Tibial nerve (tissue), 4 donors: ENCODE data around the gene WDR49. TPM values are rescaled to one million over a fixed set of nuclear protein-coding genes. Genes with fewer than 3 reads are reported as not detected.

Source experiments
- DNase-seq, 2 donors: peaks; one replicate each; pipeline ENCODE4 v3.0.0-alpha.2; 2019; ENCODE audit warnings: low spot score in 2 of 2
- H3K27ac ChIP-seq, 4 donors: fragments of 200-600 bp; sonication (generic) in 3 of 4; one replicate each; pipeline ENCODE4 v1.5.1; 2017 to 2019; ENCODE audit warnings: mild to moderate bottlenecking in 1 of 4
- H3K27me3 ChIP-seq, 2 donors: fragments of 200-600 bp; sonication (generic) in 1 of 2; one replicate each; pipeline versions ENCODE4 v1.5.1 to v1.6.0; 2017 to 2019
- H3K36me3 ChIP-seq, 3 donors: fragments of 200-600 bp; sonication (generic); one replicate each; pipeline ENCODE4 v1.5.1; 2018 to 2019
- H3K4me1 ChIP-seq, 4 donors: fragments of 200-600 bp; sonication (generic) in 3 of 4; one replicate each; pipeline ENCODE4 v1.5.1; 2017 to 2019
- H3K4me3 ChIP-seq, 4 donors: fragments of 200-600 bp; sonication (generic) in 3 of 4; one replicate each; pipeline ENCODE4 v1.5.1; 2017 to 2019; ENCODE audit warnings: mild to moderate bottlenecking in 1 of 4, moderate library complexity in 1 of 4
- H3K9me3 ChIP-seq, 4 donors: fragments of 200-600 bp; sonication (generic) in 3 of 4; one replicate each; pipeline ENCODE4 v1.5.1; 2017 to 2019
- EP300 ChIP-seq, 2 donors: sonication (generic); formaldehyde crosslinking; IDR thresholded peaks; one replicate each; pipeline ENCODE4 v1.6.1; 2017; ENCODE audit warnings: antibody characterized with exemption in 2 of 2, mild to moderate bottlenecking in 1 of 2
- POLR2A ChIP-seq, 2 donors: fragments of 450-650 bp; IDR thresholded peaks; one replicate each; pipeline ENCODE4 v1.6.1; 2017; ENCODE audit warnings: antibody characterized with exemption in 2 of 2, mild to moderate bottlenecking in 2 of 2, moderate library complexity in 2 of 2
- WGBS, 2 donors: methylation state at CpG; one replicate each; pipeline ENCODE4 v1.1.5; 2018; 5-methylcytosine and 5-hydroxymethylcytosine counted together
- total RNA-seq, 4 donors: library from RNA; depleted of rRNA; stranded (reverse); fragments of >200 nt; gene quantifications; one replicate each; pipeline ENCODE4 v1.1.0, GENCODE V29; 2016
- TF ChIP-seq, protein P1 (sequence below), 5 experiments: fragments of 200-600 bp in 3 of 5; fragments of 450-650 bp in 2 of 5; sonication (generic) in 3 of 5; IDR thresholded peaks; one replicate each; pipeline ENCODE4 v1.5.1; 2016 to 2019; ENCODE audit warnings: antibody characterized with exemption in 5 of 5, mild to moderate bottlenecking in 3 of 5, moderate library complexity in 2 of 5

Gene WDR49
- total RNA-seq, 4 donors from 2014 or later, result 0.44 to 2.9 (median 1.3) TPM; not detected in 1

DNA sequence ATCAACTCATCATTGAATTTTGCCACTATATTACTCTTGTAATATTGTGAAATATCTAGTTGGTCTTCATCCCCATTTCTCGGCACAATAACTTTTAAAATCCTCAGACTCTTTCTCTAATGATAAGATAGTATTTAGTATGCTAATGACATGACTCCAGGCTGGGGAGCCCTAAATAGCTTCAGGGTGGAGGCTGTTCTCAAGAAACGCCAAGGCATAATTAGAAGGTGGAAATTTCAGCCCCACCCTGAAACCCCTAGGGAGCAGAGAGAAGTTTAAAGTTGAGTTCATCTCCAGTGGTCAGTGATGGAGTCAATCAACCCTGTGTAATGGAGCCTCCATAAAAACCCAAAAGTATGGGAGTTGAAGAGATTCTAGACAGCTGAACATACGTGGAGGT is 98.8 kb downstream of the WDR49 start:
- TF ChIP-seq POLR2A (IDR thresholded peaks at IDR 0.05), result no peak
- no peak for TF ChIP-seq EP300 (IDR thresholded peaks at IDR 0.05)
- TF ChIP-seq, protein P1, sequence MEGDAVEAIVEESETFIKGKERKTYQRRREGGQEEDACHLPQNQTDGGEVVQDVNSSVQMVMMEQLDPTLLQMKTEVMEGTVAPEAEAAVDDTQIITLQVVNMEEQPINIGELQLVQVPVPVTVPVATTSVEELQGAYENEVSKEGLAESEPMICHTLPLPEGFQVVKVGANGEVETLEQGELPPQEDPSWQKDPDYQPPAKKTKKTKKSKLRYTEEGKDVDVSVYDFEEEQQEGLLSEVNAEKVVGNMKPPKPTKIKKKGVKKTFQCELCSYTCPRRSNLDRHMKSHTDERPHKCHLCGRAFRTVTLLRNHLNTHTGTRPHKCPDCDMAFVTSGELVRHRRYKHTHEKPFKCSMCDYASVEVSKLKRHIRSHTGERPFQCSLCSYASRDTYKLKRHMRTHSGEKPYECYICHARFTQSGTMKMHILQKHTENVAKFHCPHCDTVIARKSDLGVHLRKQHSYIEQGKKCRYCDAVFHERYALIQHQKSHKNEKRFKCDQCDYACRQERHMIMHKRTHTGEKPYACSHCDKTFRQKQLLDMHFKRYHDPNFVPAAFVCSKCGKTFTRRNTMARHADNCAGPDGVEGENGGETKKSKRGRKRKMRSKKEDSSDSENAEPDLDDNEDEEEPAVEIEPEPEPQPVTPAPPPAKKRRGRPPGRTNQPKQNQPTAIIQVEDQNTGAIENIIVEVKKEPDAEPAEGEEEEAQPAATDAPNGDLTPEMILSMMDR (IDR thresholded peaks at IDR 0.05), result no peak
- 66 to 72% methylated on average over 3 of the region's 3 CpGs for WGBS, 2 donors

DNA sequence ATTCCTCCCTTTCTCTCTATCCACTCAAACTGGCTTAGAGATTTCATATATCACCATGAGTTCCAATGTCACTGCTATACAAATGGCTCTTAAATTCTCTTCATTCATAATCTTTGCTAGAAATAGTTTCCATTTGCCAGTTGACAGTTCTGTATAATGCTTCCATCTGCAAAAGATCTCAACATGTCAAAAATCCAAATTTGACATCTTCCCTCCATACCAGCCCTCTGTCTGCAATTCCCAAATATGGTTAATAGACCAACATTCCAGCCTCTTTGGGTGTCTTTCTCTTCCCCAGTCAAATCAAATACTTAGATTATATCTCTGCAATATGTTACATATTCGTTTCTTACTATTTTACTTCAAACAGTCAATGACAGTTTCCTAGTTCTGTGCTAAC is 115.7 kb downstream of the WDR49 start:
- Histone ChIP-seq H3K4me1 (no peaks in the 10 kb centered on the region), H3K27me3 (no peaks in the 10 kb centered on the region), H3K27ac (no peak overlapping the region), H3K36me3 (no peaks in the 10 kb centered on the region), H3K4me3 (no peak overlapping the region), H3K9me3 (peaks cover 0 to 14% (median 0%) of the 10 kb centered on the region in 4 donors)
- no peak for DNase-seq
- no peak for TF ChIP-seq EP300 (IDR thresholded peaks at IDR 0.05)
- TF ChIP-seq, protein P1 (IDR thresholded peaks at IDR 0.05), result no peak
- TF ChIP-seq POLR2A (IDR thresholded peaks at IDR 0.05), result no peak
- WGBS, 2 donors, result 65 to 67% methylated on average over 1 of the region's 1 CpG

More for the DNA sequence above, 98.8 kb downstream of the WDR49 start:
- no peak overlapping the region for H3K27ac ChIP-seq
- H3K4me1 ChIP-seq, result no peaks in the 10 kb centered on the region
- no peak for DNase-seq
- H3K4me3 ChIP-seq, result no peak overlapping the region
- no peaks in the 10 kb centered on the region for H3K27me3 ChIP-seq
- no peaks in the 10 kb centered on the region for H3K9me3 ChIP-seq
- H3K36me3 ChIP-seq, result no peaks in the 10 kb centered on the region

DNA sequence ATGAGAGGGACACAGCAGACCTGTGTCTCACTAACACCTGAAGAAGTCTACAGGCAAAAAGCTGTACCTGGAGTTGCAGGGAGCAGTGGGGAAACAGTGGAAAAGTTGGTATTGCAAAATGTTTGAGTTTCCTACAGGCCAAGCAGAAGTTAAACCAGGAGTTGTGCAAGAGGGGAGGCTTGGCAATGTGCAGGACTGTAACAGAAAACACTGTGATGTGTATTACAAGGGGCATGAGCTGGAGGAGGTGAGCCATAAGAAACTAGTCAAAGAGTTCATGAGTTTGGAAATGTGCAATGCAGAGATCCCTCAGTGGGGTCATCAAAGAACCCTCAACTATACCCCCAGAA is 132.8 kb downstream of the WDR49 start:
- Histone ChIP-seq H3K4me3 (no peak overlapping the region), H3K9me3 (peaks cover 0 to 5% (median 0%) of the 10 kb centered on the region in 4 donors), H3K27ac (no peak overlapping the region), H3K27me3 (no peaks in the 10 kb centered on the region), H3K4me1 (no peaks in the 10 kb centered on the region), H3K36me3 (no peaks in the 10 kb centered on the region)
- TF ChIP-seq POLR2A (IDR thresholded peaks at IDR 0.05) (no peak), EP300 (IDR thresholded peaks at IDR 0.05) (no peak)
- TF ChIP-seq, protein P1 (IDR thresholded peaks at IDR 0.05), result no peak
- DNase-seq, result no peak

DNA sequence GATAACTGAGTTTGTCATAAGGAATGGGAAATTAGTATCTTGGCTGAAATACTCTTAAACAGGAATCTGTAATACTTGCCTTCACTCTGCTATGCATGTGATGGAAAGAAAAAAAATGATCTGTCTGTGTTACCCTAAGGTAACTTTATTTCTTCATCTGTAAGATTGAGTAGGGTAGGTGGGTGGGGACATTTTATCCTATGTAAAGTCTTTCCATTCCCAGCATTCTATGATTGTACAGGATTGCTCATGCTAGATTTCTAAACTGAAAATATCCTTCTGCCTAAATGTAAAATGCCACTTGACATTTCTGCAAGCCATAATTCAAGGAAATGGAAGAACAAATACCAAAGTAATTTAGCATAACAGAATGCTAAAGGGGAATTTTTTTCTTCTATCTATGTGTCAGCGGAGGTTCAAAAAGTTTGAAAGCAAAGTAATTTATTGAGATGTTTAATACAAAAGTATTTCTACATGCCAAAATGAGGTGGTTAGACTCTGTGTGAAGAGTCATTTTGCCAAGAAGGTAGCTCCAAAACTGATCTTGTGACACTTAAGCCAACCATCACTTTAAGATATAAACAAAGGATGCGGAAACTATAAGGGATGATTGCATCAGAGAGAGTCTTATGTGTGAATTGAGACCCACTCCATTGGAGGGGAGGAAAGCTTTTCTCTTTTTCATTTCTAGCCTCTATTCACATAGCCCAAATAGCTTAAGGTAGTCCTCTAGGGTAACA is 133.3 kb downstream of the WDR49 start:
- H3K27me3 ChIP-seq, result no peaks in the 10 kb centered on the region
- no peak for TF ChIP-seq POLR2A (IDR thresholded peaks at IDR 0.05)
- TF ChIP-seq, protein P1 (IDR thresholded peaks at IDR 0.05), result no peak
- no peak for TF ChIP-seq EP300 (IDR thresholded peaks at IDR 0.05)

DNA sequence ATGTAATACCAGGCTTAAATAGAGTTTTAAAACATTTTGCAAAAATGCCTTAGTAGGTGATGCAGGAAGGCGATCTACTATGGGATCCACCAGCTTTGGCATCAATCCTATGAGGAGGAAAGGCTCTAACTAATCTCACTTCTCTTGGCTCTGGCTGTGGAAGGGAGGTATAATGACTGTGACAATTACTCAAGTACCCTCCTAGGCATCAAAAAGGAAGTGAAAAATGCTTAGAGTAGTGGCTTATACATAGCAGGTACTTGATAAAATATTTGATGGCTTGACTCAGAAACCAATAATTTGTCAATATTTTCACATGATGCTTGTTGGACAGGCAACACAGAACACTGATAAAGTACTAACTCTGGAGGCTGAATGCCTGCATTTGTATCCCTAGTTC is 145.8 kb downstream of the WDR49 start:
- Histone ChIP-seq H3K4me3 (no peak overlapping the region), H3K36me3 (no peaks in the 10 kb centered on the region), H3K9me3 (peaks cover 0 to 6% (median 0%) of the 10 kb centered on the region in 4 donors), H3K27ac (no peak overlapping the region), H3K27me3 (no peaks in the 10 kb centered on the region), H3K4me1 (no peaks in the 10 kb centered on the region)
- WGBS, 2 donors, result 90 to 92% methylated on average over 1 of the region's 1 CpG
- no peak for DNase-seq
- TF ChIP-seq, protein P1 (IDR thresholded peaks at IDR 0.05), result no peak
- TF ChIP-seq EP300 (IDR thresholded peaks at IDR 0.05) (no peak), POLR2A (IDR thresholded peaks at IDR 0.05) (no peak)

More for the DNA sequence above, 133.3 kb downstream of the WDR49 start:
- Histone ChIP-seq H3K4me1 (no peaks in the 10 kb centered on the region), H3K27ac (no peak overlapping the region), H3K36me3 (no peaks in the 10 kb centered on the region), H3K4me3 (no peak overlapping the region), H3K9me3 (peaks cover 0 to 5% (median 0%) of the 10 kb centered on the region in 4 donors)
- no peak for DNase-seq
- 87 to 91% methylated on average over 2 of the region's 2 CpGs for WGBS, 2 donors
